Measurements from ENCODE around the gene PEAK3.

- TF ChIP-seq CTCF (IDR thresholded peaks at IDR 0.05) (no peak), EP300 (IDR thresholded peaks at IDR 0.05) (no peak), POLR2AphosphoS5 (IDR thresholded peaks at IDR 0.05) (no peak)
Observed at GRCh38 chr19:2237051-2237868, 44.7 kb downstream of the PEAK3 start.

Data from upper lobe of left lung (tissue), 4 donors.